HEK293 (cell line): ENCODE data around the gene STUB1.

Experiments
- EGR2 ChIP-seq: fragments of 450-650 bp; formaldehyde crosslinking; IDR thresholded peaks from 2 replicates; pipeline ENCODE4 v1.5.1; 2016; ENCODE audit warnings: low read depth, missing biosample characterization, missing genetic modification characterization
- GLI4 ChIP-seq: fragments of 450-650 bp; formaldehyde crosslinking; IDR thresholded peaks from 2 replicates; pipeline ENCODE4 v1.5.1; 2016; ENCODE audit warnings: missing biosample characterization, missing genetic modification characterization
- OSR2 ChIP-seq: fragments of 450-650 bp; formaldehyde crosslinking; IDR thresholded peaks from 2 replicates; pipeline ENCODE4 v1.5.1; 2016; ENCODE audit warnings: missing biosample characterization, missing genetic modification characterization
- ZBTB21 ChIP-seq: fragments of 450-650 bp; formaldehyde crosslinking; IDR thresholded peaks from 2 replicates; pipeline ENCODE4 v1.5.1; 2017; ENCODE audit warnings: missing biosample characterization, missing genetic modification characterization
- ZBTB48 ChIP-seq: fragments of 450-650 bp; formaldehyde crosslinking; IDR thresholded peaks from 2 replicates; pipeline ENCODE4 v1.5.1; 2016; ENCODE audit warnings: missing biosample characterization, missing genetic modification characterization
- ZBTB7A ChIP-seq: fragments of 450-650 bp; formaldehyde crosslinking; IDR thresholded peaks from 2 replicates; pipeline ENCODE4 v1.5.1; 2016; ENCODE audit warnings: low read depth, missing biosample characterization, missing genetic modification characterization
- ZEB2 ChIP-seq: fragments of 450-650 bp; formaldehyde crosslinking; IDR thresholded peaks from 2 replicates; pipeline ENCODE4 v1.5.1; 2016; ENCODE audit warnings: missing biosample characterization, missing genetic modification characterization
- ZNF114 ChIP-seq: fragments of 450-650 bp; formaldehyde crosslinking; IDR thresholded peaks from 2 replicates; pipeline ENCODE4 v1.5.0; 2017; ENCODE audit warnings: missing biosample characterization, missing genetic modification characterization
- ZNF138 ChIP-seq: fragments of 450-650 bp; formaldehyde crosslinking; IDR thresholded peaks from 2 replicates; pipeline ENCODE4 v1.5.1; 2016; ENCODE audit warnings: missing biosample characterization, missing genetic modification characterization, borderline replicate concordance
- ZNF157 ChIP-seq: fragments of 450-650 bp; formaldehyde crosslinking; IDR thresholded peaks from 2 replicates; pipeline ENCODE4 v1.5.1; 2016; ENCODE audit warnings: missing biosample characterization, missing genetic modification characterization
- ZNF2 ChIP-seq: fragments of 450-650 bp; formaldehyde crosslinking; IDR thresholded peaks from 2 replicates; pipeline ENCODE4 v1.5.1; 2016; ENCODE audit warnings: missing biosample characterization, missing genetic modification characterization
- ZNF292 ChIP-seq: fragments of 450-650 bp; formaldehyde crosslinking; IDR thresholded peaks from 2 replicates; pipeline ENCODE4 v1.5.1; 2016; ENCODE audit warnings: low read depth, missing biosample characterization, missing genetic modification characterization, borderline replicate concordance
- ZNF311 ChIP-seq: fragments of 450-650 bp; formaldehyde crosslinking; IDR thresholded peaks from 2 replicates; pipeline ENCODE4 v1.5.1; 2017; ENCODE audit warnings: missing biosample characterization, missing genetic modification characterization, borderline replicate concordance
- ZNF391 ChIP-seq: fragments of 450-650 bp; formaldehyde crosslinking; IDR thresholded peaks from 2 replicates; pipeline ENCODE4 v1.5.1; 2016; ENCODE audit warnings: low read depth, missing biosample characterization, missing genetic modification characterization, borderline replicate concordance
- ZNF48 ChIP-seq: fragments of 450-650 bp; formaldehyde crosslinking; IDR thresholded peaks from 2 replicates; pipeline ENCODE4 v1.5.1; 2016; ENCODE audit warnings: missing biosample characterization, missing genetic modification characterization
- ZNF529 ChIP-seq: fragments of 450-650 bp; formaldehyde crosslinking; IDR thresholded peaks from 2 replicates; pipeline ENCODE4 v1.5.1; 2017; ENCODE audit warnings: missing genetic modification characterization, missing biosample characterization; ENCODE audit not compliant: insufficient replicate concordance
- ZNF549 ChIP-seq: fragments of 450-650 bp; IDR thresholded peaks from 2 replicates; pipeline ENCODE4 v1.5.1; 2018; ENCODE audit warnings: missing biosample characterization, missing genetic modification characterization, mild to moderate bottlenecking, inconsistent platforms, moderate library complexity
- ZNF624 ChIP-seq: fragments of 450-650 bp; formaldehyde crosslinking; IDR thresholded peaks from 2 replicates; pipeline ENCODE4 v1.5.1; 2017; ENCODE audit warnings: missing biosample characterization, missing genetic modification characterization
- ZNF629 ChIP-seq: fragments of 450-650 bp; formaldehyde crosslinking; IDR thresholded peaks from 2 replicates; pipeline ENCODE4 v1.5.1; 2017; ENCODE audit warnings: missing biosample characterization, missing genetic modification characterization
- ZNF837 ChIP-seq: fragments of 450-650 bp; formaldehyde crosslinking; IDR thresholded peaks from 2 replicates; pipeline ENCODE4 v1.5.1; 2016; ENCODE audit warnings: missing biosample characterization, missing genetic modification characterization
- TF ChIP-seq, protein P1 (sequence below): fragments of 450-650 bp; formaldehyde crosslinking; IDR thresholded peaks from 2 replicates; pipeline ENCODE4 v1.5.1; 2016; ENCODE audit warnings: missing biosample characterization, missing genetic modification characterization
- TF ChIP-seq, protein P2 (sequence below): fragments of 450-650 bp; formaldehyde crosslinking; IDR thresholded peaks from 2 replicates; pipeline ENCODE4 v1.5.1; 2016; ENCODE audit warnings: missing biosample characterization, missing genetic modification characterization, borderline replicate concordance
- TF ChIP-seq, protein P3 (sequence below): fragments of 450-650 bp; formaldehyde crosslinking; conservative IDR thresholded peaks from 2 replicates; pipeline ENCODE4 v1.5.1; 2016; ENCODE audit warnings: low read depth, missing biosample characterization, missing genetic modification characterization
- TF ChIP-seq, protein P4 (sequence below): fragments of 450-650 bp; formaldehyde crosslinking; IDR thresholded peaks from 2 replicates; pipeline ENCODE4 v1.5.1; 2016; ENCODE audit warnings: missing biosample characterization, missing genetic modification characterization
- TF ChIP-seq, protein P5 (sequence below): fragments of 450-650 bp; formaldehyde crosslinking; IDR thresholded peaks from 2 replicates; pipeline ENCODE4 v1.5.1; 2016; ENCODE audit warnings: missing biosample characterization, missing genetic modification characterization

The STUB1 gene

DNA sequence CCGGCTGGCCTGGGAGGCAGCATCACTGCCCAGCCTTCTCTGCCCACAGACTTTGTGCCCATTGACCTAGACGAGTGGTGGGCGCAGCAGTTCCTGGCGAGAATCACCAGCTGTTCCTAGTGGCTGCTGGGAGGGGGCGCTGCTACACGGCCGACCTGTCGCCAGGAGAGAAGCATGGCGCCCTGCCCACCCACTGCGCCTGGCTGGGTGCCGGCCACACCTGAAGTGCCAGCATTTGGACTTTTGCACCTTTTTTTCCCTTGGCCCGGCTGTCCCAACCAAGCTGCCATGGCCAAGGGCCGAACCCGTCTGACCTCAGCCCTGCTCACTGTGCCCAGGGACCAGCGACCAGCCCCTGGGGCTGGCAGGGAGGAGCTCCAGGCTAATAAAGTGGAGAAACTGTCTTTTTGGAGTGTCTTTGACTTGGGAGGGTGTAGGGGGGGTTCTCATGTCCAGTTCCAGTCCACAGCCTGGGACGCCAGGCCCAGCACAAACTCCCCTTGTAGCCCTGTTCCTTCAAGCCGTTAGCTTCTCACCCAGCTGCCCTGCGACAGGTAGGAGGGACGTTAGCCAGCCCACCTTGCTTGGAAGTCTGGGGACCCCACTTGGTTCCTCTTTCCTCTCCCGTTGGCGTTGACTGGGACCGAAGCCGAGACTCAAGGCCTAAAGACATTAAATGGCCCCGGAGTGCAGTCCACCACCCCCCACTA is 32.0 kb upstream of the STUB1 start (continued):
- TF ChIP-seq ZNF837 (tag by site-specific recombination) (0 out of 2 replicates have a peak, but pooled peaks have one; percentile 32), ZNF2 (tag by site-specific recombination) (peak; percentile 84), ZNF529 (tag by site-specific recombination) (no peak), ZNF138 (no peak), OSR2 (tag by site-specific recombination) (no peak), ZNF157 (tag by site-specific recombination) (no peak), ZNF391 (tag by site-specific recombination) (no peak), GLI4 (tag by site-specific recombination) (no peak), ZBTB48 (peak; percentile 39; the same call in 1 of the 2 replicates), ZNF549 (tag by site-specific recombination) (no peak), ZNF114 (no peak), ZNF624 (tag by site-specific recombination) (no peak), ZNF48 (tag by site-specific recombination) (no peak), ZBTB21 (tag by site-specific recombination) (no peak), ZNF629 (no peak), ZNF292 (no peak), EGR2 (peak; percentile 69), ZEB2 (tag by site-specific recombination) (peak; percentile 93), ZNF311 (tag by site-specific recombination) (no peak), ZBTB7A (tag by site-specific recombination) (no peak)
- TF ChIP-seq, protein P1, sequence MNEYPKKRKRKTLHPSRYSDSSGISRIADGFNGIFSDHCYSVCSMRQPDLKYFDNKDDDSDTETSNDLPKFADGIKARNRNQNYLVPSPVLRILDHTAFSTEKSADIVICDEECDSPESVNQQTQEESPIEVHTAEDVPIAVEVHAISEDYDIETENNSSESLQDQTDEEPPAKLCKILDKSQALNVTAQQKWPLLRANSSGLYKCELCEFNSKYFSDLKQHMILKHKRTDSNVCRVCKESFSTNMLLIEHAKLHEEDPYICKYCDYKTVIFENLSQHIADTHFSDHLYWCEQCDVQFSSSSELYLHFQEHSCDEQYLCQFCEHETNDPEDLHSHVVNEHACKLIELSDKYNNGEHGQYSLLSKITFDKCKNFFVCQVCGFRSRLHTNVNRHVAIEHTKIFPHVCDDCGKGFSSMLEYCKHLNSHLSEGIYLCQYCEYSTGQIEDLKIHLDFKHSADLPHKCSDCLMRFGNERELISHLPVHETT (tag by site-specific recombination), result no peak
- TF ChIP-seq, protein P2, sequence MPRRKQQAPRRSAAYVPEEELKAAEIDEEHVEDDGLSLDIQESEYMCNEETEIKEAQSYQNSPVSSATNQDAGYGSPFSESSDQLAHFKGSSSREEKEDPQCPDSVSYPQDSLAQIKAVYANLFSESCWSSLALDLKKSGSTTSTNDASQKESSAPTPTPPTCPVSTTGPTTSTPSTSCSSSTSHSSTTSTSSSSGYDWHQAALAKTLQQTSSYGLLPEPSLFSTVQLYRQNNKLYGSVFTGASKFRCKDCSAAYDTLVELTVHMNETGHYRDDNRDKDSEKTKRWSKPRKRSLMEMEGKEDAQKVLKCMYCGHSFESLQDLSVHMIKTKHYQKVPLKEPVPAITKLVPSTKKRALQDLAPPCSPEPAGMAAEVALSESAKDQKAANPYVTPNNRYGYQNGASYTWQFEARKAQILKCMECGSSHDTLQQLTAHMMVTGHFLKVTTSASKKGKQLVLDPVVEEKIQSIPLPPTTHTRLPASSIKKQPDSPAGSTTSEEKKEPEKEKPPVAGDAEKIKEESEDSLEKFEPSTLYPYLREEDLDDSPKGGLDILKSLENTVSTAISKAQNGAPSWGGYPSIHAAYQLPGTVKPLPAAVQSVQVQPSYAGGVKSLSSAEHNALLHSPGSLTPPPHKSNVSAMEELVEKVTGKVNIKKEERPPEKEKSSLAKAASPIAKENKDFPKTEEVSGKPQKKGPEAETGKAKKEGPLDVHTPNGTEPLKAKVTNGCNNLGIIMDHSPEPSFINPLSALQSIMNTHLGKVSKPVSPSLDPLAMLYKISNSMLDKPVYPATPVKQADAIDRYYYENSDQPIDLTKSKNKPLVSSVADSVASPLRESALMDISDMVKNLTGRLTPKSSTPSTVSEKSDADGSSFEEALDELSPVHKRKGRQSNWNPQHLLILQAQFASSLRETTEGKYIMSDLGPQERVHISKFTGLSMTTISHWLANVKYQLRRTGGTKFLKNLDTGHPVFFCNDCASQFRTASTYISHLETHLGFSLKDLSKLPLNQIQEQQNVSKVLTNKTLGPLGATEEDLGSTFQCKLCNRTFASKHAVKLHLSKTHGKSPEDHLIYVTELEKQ (tag by site-specific recombination), result no peak
- TF ChIP-seq, protein P3, sequence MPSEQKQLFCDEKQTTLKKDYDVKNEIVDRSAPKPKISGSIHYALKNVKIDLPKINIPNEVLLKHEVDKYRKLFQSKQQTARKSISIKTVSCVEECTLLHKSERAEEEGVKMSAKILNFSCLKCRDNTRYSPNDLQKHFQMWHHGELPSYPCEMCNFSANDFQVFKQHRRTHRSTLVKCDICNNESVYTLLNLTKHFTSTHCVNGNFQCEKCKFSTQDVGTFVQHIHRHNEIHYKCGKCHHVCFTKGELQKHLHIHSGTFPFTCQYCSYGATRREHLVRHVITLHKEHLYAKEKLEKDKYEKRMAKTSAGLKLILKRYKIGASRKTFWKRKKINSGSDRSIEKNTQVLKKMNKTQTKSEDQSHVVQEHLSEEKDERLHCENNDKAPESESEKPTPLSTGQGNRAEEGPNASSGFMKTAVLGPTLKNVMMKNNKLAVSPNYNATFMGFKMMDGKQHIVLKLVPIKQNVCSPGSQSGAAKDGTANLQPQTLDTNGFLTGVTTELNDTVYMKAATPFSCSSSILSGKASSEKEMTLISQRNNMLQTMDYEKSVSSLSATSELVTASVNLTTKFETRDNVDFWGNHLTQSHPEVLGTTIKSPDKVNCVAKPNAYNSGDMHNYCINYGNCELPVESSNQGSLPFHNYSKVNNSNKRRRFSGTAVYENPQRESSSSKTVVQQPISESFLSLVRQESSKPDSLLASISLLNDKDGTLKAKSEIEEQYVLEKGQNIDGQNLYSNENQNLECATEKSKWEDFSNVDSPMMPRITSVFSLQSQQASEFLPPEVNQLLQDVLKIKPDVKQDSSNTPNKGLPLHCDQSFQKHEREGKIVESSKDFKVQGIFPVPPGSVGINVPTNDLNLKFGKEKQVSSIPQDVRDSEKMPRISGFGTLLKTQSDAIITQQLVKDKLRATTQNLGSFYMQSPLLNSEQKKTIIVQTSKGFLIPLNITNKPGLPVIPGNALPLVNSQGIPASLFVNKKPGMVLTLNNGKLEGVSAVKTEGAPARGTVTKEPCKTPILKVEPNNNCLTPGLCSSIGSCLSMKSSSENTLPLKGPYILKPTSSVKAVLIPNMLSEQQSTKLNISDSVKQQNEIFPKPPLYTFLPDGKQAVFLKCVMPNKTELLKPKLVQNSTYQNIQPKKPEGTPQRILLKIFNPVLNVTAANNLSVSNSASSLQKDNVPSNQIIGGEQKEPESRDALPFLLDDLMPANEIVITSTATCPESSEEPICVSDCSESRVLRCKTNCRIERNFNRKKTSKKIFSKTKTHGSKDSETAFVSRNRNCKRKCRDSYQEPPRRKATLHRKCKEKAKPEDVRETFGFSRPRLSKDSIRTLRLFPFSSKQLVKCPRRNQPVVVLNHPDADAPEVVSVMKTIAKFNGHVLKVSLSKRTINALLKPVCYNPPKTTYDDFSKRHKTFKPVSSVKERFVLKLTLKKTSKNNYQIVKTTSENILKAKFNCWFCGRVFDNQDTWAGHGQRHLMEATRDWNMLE (tag by site-specific recombination), result no peak
- TF ChIP-seq, protein P4, sequence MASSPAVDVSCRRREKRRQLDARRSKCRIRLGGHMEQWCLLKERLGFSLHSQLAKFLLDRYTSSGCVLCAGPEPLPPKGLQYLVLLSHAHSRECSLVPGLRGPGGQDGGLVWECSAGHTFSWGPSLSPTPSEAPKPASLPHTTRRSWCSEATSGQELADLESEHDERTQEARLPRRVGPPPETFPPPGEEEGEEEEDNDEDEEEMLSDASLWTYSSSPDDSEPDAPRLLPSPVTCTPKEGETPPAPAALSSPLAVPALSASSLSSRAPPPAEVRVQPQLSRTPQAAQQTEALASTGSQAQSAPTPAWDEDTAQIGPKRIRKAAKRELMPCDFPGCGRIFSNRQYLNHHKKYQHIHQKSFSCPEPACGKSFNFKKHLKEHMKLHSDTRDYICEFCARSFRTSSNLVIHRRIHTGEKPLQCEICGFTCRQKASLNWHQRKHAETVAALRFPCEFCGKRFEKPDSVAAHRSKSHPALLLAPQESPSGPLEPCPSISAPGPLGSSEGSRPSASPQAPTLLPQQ (tag by site-specific recombination), result no peak
- TF ChIP-seq, protein P5, sequence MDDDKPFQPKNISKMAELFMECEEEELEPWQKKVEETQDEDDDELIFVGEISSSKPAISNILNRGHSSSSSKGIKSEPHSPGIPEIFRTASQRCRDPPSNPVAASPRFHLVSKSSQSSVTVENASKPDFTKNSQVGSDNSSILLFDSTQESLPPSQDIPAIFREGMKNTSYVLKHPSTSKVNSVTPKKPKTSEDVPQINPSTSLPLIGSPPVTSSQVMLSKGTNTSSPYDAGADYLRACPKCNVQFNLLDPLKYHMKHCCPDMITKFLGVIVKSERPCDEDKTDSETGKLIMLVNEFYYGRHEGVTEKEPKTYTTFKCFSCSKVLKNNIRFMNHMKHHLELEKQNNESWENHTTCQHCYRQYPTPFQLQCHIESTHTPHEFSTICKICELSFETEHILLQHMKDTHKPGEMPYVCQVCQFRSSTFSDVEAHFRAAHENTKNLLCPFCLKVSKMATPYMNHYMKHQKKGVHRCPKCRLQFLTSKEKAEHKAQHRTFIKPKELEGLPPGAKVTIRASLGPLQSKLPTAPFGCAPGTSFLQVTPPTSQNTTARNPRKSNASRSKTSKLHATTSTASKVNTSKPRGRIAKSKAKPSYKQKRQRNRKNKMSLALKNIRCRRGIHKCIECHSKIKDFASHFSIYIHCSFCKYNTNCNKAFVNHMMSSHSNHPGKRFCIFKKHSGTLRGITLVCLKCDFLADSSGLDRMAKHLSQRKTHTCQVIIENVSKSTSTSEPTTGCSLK (tag by site-specific recombination), result no peak
